ENCODE results near the gene SIPA1L3.

SIPA1L3 gene

GRCh38 chr19:38199340-38199739 lies 292.3 kb downstream of the SIPA1L3 start:
- DNase-seq (ENCODE audit: low spot score): no peak
- in situ Hi-C loops (cut with MboI; ENCODE audit: low sequenced_read_pairs, unreplicated experiment): no loop called here
- TF ChIP-seq, protein P1, sequence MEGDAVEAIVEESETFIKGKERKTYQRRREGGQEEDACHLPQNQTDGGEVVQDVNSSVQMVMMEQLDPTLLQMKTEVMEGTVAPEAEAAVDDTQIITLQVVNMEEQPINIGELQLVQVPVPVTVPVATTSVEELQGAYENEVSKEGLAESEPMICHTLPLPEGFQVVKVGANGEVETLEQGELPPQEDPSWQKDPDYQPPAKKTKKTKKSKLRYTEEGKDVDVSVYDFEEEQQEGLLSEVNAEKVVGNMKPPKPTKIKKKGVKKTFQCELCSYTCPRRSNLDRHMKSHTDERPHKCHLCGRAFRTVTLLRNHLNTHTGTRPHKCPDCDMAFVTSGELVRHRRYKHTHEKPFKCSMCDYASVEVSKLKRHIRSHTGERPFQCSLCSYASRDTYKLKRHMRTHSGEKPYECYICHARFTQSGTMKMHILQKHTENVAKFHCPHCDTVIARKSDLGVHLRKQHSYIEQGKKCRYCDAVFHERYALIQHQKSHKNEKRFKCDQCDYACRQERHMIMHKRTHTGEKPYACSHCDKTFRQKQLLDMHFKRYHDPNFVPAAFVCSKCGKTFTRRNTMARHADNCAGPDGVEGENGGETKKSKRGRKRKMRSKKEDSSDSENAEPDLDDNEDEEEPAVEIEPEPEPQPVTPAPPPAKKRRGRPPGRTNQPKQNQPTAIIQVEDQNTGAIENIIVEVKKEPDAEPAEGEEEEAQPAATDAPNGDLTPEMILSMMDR (IDR thresholded peaks at IDR 0.05; ENCODE audit: borderline replicate concordance, control extremely low read depth, extremely low read depth, insufficient read depth, missing control alignments): no peak

DNA sequence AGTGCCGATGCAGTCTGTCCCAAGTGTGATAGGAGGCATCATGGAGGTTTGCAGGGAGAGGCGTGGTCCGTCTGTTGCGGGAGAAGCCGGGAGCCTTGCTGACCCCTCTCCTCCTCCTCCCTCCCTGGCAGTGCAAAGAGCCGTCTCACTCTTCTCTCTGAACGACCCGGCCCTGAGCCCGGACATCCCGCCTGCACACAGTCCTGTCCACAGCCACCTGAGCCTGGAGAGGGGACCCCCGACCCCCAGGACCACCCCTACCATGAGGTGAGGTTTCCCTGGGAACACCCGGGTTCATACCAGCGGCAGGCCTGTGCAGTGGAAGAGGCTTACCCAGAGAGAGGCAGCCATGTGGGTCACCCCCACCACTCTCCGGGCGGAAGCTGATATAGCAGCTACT lies 294.7 kb downstream of the SIPA1L3 start:
- DNase-seq (ENCODE audit: low spot score): no peak
- TF ChIP-seq, protein P1 (IDR thresholded peaks at IDR 0.05; ENCODE audit: borderline replicate concordance, control extremely low read depth, extremely low read depth, insufficient read depth, missing control alignments): no peak
- in situ Hi-C loops (cut with MboI; ENCODE audit: low sequenced_read_pairs, unreplicated experiment): no loop called here

DNA sequence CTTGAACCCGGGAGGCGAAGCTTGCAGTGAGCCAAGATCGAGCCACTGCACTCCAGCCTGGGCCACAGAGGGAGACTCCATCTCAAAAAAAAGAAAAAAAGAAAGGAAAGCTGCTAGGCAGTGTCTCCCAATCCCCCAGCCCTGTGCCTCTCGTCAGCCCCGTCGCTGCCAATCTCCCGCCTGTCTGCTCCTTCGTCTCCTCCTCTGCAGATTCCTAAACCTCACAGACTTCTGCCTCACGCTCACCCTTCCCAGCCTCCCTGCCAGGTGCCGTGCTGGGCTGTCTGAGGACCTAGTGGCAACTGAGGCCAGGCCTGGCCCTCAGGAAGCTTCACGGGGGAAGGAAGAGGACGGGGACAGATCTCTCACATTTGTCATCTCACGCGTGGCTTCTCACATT lies 295.5 kb downstream of the SIPA1L3 start:
- TF ChIP-seq, protein P1 (IDR thresholded peaks at IDR 0.05; ENCODE audit: borderline replicate concordance, control extremely low read depth, extremely low read depth, insufficient read depth, missing control alignments): no peak
- in situ Hi-C loops (cut with MboI; ENCODE audit: low sequenced_read_pairs, unreplicated experiment): no loop called here
- DNase-seq (ENCODE audit: low spot score): no peak

DNA sequence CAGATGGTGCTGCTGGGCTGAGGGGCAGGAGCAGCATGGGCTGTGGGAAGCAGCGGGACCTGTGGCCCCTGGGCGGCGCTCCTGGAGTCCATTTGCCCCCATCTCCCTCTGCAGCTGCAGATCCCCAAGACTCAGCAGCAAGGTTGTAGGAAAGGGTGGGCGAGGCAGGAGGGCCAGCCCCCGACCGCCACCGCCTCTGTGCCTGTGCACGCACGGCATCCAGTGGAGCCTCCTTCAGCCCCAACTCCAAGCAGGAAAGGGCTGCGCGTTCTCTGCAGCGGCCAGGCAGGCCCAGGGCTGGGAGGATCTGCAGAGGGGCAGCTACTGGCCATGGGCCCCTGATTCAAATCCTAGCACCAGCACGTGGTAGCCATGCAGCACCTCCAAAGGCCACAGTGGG lies 296.2 kb downstream of the SIPA1L3 start:
- DNase-seq (ENCODE audit: low spot score): no peak
- TF ChIP-seq, protein P1 (IDR thresholded peaks at IDR 0.05; ENCODE audit: borderline replicate concordance, control extremely low read depth, extremely low read depth, insufficient read depth, missing control alignments): no peak

GRCh38 chr19:38204096-38204495 lies 297.1 kb downstream of the SIPA1L3 start:
- DNase-seq (ENCODE audit: low spot score): no peak
- in situ Hi-C loops (cut with MboI; ENCODE audit: low sequenced_read_pairs, unreplicated experiment): no loop called here
- TF ChIP-seq, protein P1 (IDR thresholded peaks at IDR 0.05; ENCODE audit: borderline replicate concordance, control extremely low read depth, extremely low read depth, insufficient read depth, missing control alignments): no peak

More for the DNA sequence above, 296.2 kb downstream of the SIPA1L3 start:
- in situ Hi-C loops (cut with MboI; ENCODE audit: low sequenced_read_pairs, unreplicated experiment): no loop called here

DNA sequence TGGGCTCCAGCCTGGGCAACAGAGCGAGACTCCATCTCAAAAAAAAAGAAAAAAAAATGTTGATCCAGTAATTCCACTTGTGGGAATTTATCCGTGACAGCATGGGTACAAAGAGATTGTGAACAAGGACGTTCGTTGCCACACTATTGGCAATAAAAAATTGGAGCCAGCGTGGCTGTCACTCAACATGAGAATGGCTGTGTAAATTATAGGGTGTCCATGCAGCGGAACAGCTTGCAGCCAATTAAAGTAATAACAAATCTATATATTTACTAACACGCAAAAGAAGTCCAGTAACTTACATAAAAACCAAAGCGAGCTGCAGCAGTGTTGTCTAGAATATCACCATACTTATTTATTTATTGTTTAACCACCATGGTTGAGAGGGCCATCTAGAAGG lies 297.7 kb downstream of the SIPA1L3 start:
- TF ChIP-seq, protein P1 (IDR thresholded peaks at IDR 0.05; ENCODE audit: borderline replicate concordance, control extremely low read depth, extremely low read depth, insufficient read depth, missing control alignments): no peak
- DNase-seq (ENCODE audit: low spot score): no peak
- in situ Hi-C loops (cut with MboI; ENCODE audit: low sequenced_read_pairs, unreplicated experiment): no loop called here
